Activated T-cell treated with anti-CD3 and anti-CD28 coated beads, Interleukin-2, amount 50 U/mL, for 72 hours (primary cell): ENCODE data around the gene RPS27L. TPM values are rescaled to one million over a fixed set of nuclear protein-coding genes. Genes with fewer than 3 reads are reported as not detected.
"Not testable (repeated sequence)": the region's sequence is repeated elsewhere in the genome, so short reads cannot be mapped to it uniquely, and the experiment has no call there.

Experiments used
- ATAC-seq, 2 donors: fragments of 150-1000 bp; cut with Tn5 transposase; replicated peaks in 1 of 2; 2 replicates each; pipeline ENCODE4 v1.10.0; 2021; ENCODE audit warnings: moderate library complexity in 2 of 2, mild to moderate bottlenecking in 1 of 2
- DNase-seq, 2 donors: peaks; one replicate each; pipeline ENCODE4 v3.0.0; 2021 to 2022; ENCODE audit warnings: mixed read lengths in 1 of 2
- H3K27ac Mint-ChIP-seq: one replicate; pipeline ENCODE4 v1.8.0; 2022; ENCODE audit warnings: mild to moderate bottlenecking, moderate library complexity, mixed read lengths
- H3K27me3 Mint-ChIP-seq: one replicate; pipeline ENCODE4 v1.8.0; 2022; ENCODE audit warnings: low read depth, mixed read lengths
- H3K36me3 Mint-ChIP-seq, 2 donors: one replicate each; pipeline ENCODE4 v1.8.0; 2022; ENCODE audit warnings: mixed read lengths in 2 of 2, mild to moderate bottlenecking in 1 of 2; ENCODE audit not compliant: insufficient read depth in 2 of 2
- H3K4me1 Mint-ChIP-seq: one replicate; pipeline ENCODE4 v1.8.0; 2022; ENCODE audit warnings: low read depth, mixed read lengths
- H3K4me3 Mint-ChIP-seq, 2 donors: one replicate each; pipeline ENCODE4 v1.8.0; 2022; ENCODE audit warnings: mild to moderate bottlenecking in 2 of 2, mixed read lengths in 2 of 2, moderate library complexity in 2 of 2
- H3K9me3 Mint-ChIP-seq, 2 donors: one replicate each; pipeline ENCODE4 v1.8.0; 2022; ENCODE audit warnings: mixed read lengths in 2 of 2
- total RNA-seq, 2 donors: library from RNA; stranded (reverse); gene quantifications; one replicate each; pipeline ENCODE4 v1.2.3, GENCODE V29; 2022

RPS27L gene
- total RNA-seq, 2 donors from 2014 or later, result 166 to 228 TPM

GRCh38 chr15:63098901-63099300 lies 58.4 kb downstream of the RPS27L start:
- not testable (repeated sequence) for H3K27me3 Mint-ChIP-seq, H3K27ac Mint-ChIP-seq, H3K9me3 Mint-ChIP-seq, H3K4me1 Mint-ChIP-seq, H3K4me3 Mint-ChIP-seq, DNase-seq, ATAC-seq, H3K36me3 Mint-ChIP-seq

Other genes starting within 250 kb of the RPS27L start
- 1 to 10 TPM; 9.5 to 9.6 TPM for gene TPM1, start 114.7 kb downstream of the RPS27L start, total RNA-seq
- gene LACTB, start 35.6 kb downstream of the RPS27L start, total RNA-seq, result 10 to 100 TPM; 28.6 to 30.3 TPM
- 100 to 1,000 TPM; 122 to 157 TPM for gene RAB8B, start 32.1 kb upstream of the RPS27L start, total RNA-seq
- 10 to 100 TPM; 24.4 to 30.6 TPM for gene APH1B, start 120.1 kb upstream of the RPS27L start, total RNA-seq
- 1 to 10 TPM in 1 of 2 donors, under 1 TPM in 1; 0.55 to 2.4 TPM for gene CA12, start 224.4 kb upstream of the RPS27L start, total RNA-seq